Neural progenitor cell (in vitro differentiated cells): ENCODE results near the gene PTPRJ.

Source experiments
- CTCF ChIP-seq: fragments of 200-600 bp; sonication (generic); IDR thresholded peaks from 2 replicates; pipeline ENCODE4 v1.5.1; 2017; ENCODE audit warnings: antibody characterized with exemption, mild to moderate bottlenecking
- EZH2 ChIP-seq: fragments of 200-600 bp; sonication (generic); IDR thresholded peaks from 2 replicates; pipeline ENCODE4 v1.6.1; 2017; ENCODE audit warnings: antibody characterized with exemption, mild to moderate bottlenecking, moderate library complexity
- EZH2phosphoT487 ChIP-seq: fragments of 200-600 bp; sonication (generic); IDR thresholded peaks from 2 replicates; pipeline ENCODE4 v1.6.1; 2017; ENCODE audit warnings: antibody characterized with exemption

- no peak for TF ChIP-seq CTCF
- no peak for TF ChIP-seq EZH2
- TF ChIP-seq EZH2phosphoT487: no peak
Observed at GRCh38 chr11:48075637-48076036, 95.3 kb downstream of the PTPRJ start.
